Sigmoid colon (tissue), 7 donors: Measurements from ENCODE around the gene TMEM207. TPM values are rescaled to one million over a fixed set of nuclear protein-coding genes. Genes with fewer than 3 reads are reported as not detected.

ENCODE experiments used
- DNase-seq: peaks from one replicate; pipeline ENCODE4 v3.0.0-alpha.2; 2019
- H3K27ac ChIP-seq, 4 donors: fragments of 200-600 bp; sonication (generic); one replicate each; pipeline ENCODE4 v1.5.1; 2016 to 2019; ENCODE audit warnings: mild to moderate bottlenecking in 1 of 4
- H3K27me3 ChIP-seq, 3 donors: fragments of 200-600 bp; sonication (generic); one replicate each; pipeline ENCODE4 v1.5.1; 2019; ENCODE audit warnings: mild to moderate bottlenecking in 1 of 3
- H3K36me3 ChIP-seq, 4 donors: fragments of 200-600 bp; sonication (generic); one replicate each; pipeline ENCODE4 v1.5.1; 2016 to 2019
- H3K4me1 ChIP-seq, 4 donors: fragments of 200-600 bp; sonication (generic); one replicate each; pipeline ENCODE4 v1.5.1; 2017 to 2019
- H3K4me3 ChIP-seq, 4 donors: fragments of 200-600 bp; sonication (generic); one replicate each; pipeline ENCODE4 v1.5.1; 2017 to 2019; ENCODE audit warnings: mild to moderate bottlenecking in 2 of 4, moderate library complexity in 1 of 4
- H3K9me3 ChIP-seq, 4 donors: fragments of 200-600 bp in 3 of 4; sonication (generic) in 3 of 4; one replicate each; pipeline versions ENCODE4 v1.5.1 to v1.6.1; 2013 to 2019
- CTCF ChIP-seq, 4 experiments: fragments of 450-650 bp in 3 of 4; fragments of 200-600 bp in 1 of 4; IDR thresholded peaks; one replicate each; pipeline ENCODE4 v1.5.1; 2016 to 2019; ENCODE audit warnings: antibody characterized with exemption in 4 of 4, mild to moderate bottlenecking in 3 of 4, moderate library complexity in 2 of 4
- EP300 ChIP-seq, 4 donors: sonication (generic); formaldehyde crosslinking; IDR thresholded peaks; one replicate each; pipeline ENCODE4 v1.6.1; 2017; ENCODE audit warnings: antibody characterized with exemption in 4 of 4
- POLR2A ChIP-seq, 2 donors: fragments of 450-650 bp; IDR thresholded peaks; one replicate each; pipeline ENCODE4 v1.6.1; 2016; ENCODE audit warnings: antibody characterized with exemption in 2 of 2, mild to moderate bottlenecking in 2 of 2, moderate library complexity in 2 of 2
- POLR2AphosphoS5 ChIP-seq, 4 donors: sonication (generic); formaldehyde crosslinking; IDR thresholded peaks; one replicate each; pipeline ENCODE4 v1.6.1; 2017; ENCODE audit warnings: antibody characterized with exemption in 4 of 4
- WGBS, 2 donors: extraction: QIAGEN DNeasy Blood & Tissue Kit; methylation state at CpG; one replicate each; pipeline ENCODE4 v1.1.7; 2013; 5-methylcytosine and 5-hydroxymethylcytosine counted together
- intact Hi-C: fragments of 100-400 bp; cut with DNase I; formaldehyde crosslinking; loops from one replicate; pipeline ENCODE4 v1.15.1; 2023
- polyA plus RNA-seq, 3 donors: library from polyadenylated mRNA; stranded (reverse); fragments of 200-250 nt; gene quantifications; one replicate each; pipeline ENCODE4 v1.2.3, GENCODE V29; 2013
- total RNA-seq, 4 donors: library from RNA; depleted of rRNA; stranded (reverse); fragments of >200 nt; gene quantifications; one replicate each; pipeline ENCODE4 v1.1.0, GENCODE V29; 2016
- donor health status: healthy with polysubstance abuse.
- donor health status: Bipolar disorder and iron deficiency.
- donor health status: healthy.

TMEM207 gene
- total and polyA plus RNA-seq, 7 donors: not detected

GRCh38 chr3:190424478-190425439, 24.9 kb downstream of the TMEM207 start:
- no peak for DNase-seq
- intact Hi-C loops: loop anchor here (5.0 to 10.0 kb wide), 2 partner anchors 97 to 200 kb away; no protein-coding TSS in a partner anchor
- Histone ChIP-seq H3K27ac (no peak overlapping the region), H3K4me1 (peaks cover 0 to 3% (median 0%) of the 10 kb centered on the region in 4 donors), H3K36me3 (no peaks in the 10 kb centered on the region), H3K9me3 (no peaks in the 10 kb centered on the region), H3K4me3 (no peak overlapping the region), H3K27me3 (no peaks in the 10 kb centered on the region)
- WGBS, 2 donors: 16 to 34% methylated on average over 16 of the region's 16 CpGs
- TF ChIP-seq POLR2AphosphoS5 (IDR thresholded peaks at IDR 0.05): no peak
- TF ChIP-seq CTCF (IDR thresholded peaks at IDR 0.05): peak in 1 of 4 experiments; percentile 52
- TF ChIP-seq POLR2A (IDR thresholded peaks at IDR 0.05): no peak
- no peak for TF ChIP-seq EP300 (IDR thresholded peaks at IDR 0.05)

DNA sequence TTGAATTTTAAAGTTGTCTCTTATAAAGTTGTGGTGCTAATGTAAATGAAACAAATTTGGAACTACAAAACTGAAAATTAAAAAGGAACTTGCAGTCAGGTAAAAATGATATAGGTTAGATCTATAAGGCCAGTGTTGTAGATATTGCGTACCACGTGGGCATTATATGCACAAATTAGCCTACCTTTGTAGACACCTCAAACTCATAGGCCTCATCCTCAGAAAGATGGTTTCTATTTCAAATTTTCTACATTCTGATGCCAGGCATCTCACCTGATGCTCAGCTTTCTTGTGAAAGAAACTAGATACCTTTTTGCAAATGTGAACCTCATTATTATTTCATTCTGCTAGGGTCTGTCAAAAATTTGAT, 25.6 kb downstream of the TMEM207 start:
- Histone ChIP-seq H3K9me3 (no peaks in the 10 kb centered on the region), H3K27ac (no peak overlapping the region), H3K36me3 (no peaks in the 10 kb centered on the region), H3K4me1 (peaks cover 0 to 3% (median 0%) of the 10 kb centered on the region in 4 donors), H3K27me3 (no peaks in the 10 kb centered on the region), H3K4me3 (no peak overlapping the region)
- intact Hi-C loops: loop anchor here (5.0 to 10.0 kb wide), 2 partner anchors 97 to 199 kb away; no protein-coding TSS in a partner anchor
- WGBS, 2 donors: 51 to 61% methylated on average over 2 of the region's 2 CpGs
- no peak for DNase-seq
- TF ChIP-seq POLR2AphosphoS5 (IDR thresholded peaks at IDR 0.05) (no peak), POLR2A (IDR thresholded peaks at IDR 0.05) (no peak), EP300 (IDR thresholded peaks at IDR 0.05) (no peak), CTCF (IDR thresholded peaks at IDR 0.05) (no peak)

GRCh38 chr3:190414297-190414696, 35.4 kb downstream of the TMEM207 start:
- no peak for DNase-seq
- Histone ChIP-seq H3K4me3 (no peak overlapping the region), H3K27me3 (no peaks in the 10 kb centered on the region), H3K27ac (no peak overlapping the region), H3K36me3 (no peaks in the 10 kb centered on the region), H3K4me1 (no peaks in the 10 kb centered on the region), H3K9me3 (no peaks in the 10 kb centered on the region)
- TF ChIP-seq EP300 (IDR thresholded peaks at IDR 0.05) (no peak), CTCF (IDR thresholded peaks at IDR 0.05) (no peak), POLR2AphosphoS5 (IDR thresholded peaks at IDR 0.05) (no peak), POLR2A (IDR thresholded peaks at IDR 0.05) (no peak)
- WGBS, 2 donors: 88 to 90% methylated on average over 3 of the region's 3 CpGs
- intact Hi-C loops: no loop called here

DNA sequence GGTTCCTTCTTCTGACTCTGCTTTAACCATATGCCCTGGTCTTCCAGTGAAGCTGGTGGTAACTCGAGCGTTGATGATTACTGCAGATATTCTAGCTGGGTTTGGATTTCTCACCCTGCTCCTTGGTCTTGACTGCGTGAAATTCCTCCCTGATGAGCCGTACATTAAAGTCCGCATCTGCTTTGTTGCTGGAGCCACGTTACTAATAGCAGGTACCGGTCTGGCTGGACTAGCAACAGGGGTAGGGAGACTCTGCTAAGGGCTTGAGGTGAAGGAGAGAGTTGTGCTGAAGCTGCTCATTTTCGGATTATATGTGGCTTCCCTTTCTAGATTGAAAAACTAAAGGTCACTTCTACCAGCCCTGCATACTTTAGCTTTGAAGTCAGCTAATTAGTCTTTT, 45.0 kb downstream of the TMEM207 start:
- WGBS, 2 donors: 92 to 93% methylated on average over 8 of the region's 8 CpGs
- H3K27ac ChIP-seq: no peak overlapping the region
- H3K27me3 ChIP-seq: no peaks in the 10 kb centered on the region

More for the DNA sequence above, 45.0 kb downstream of the TMEM207 start:
- no peak for DNase-seq
- Histone ChIP-seq H3K9me3 (no peaks in the 10 kb centered on the region), H3K4me1 (no peaks in the 10 kb centered on the region), H3K36me3 (no peaks in the 10 kb centered on the region), H3K4me3 (no peak overlapping the region)
- TF ChIP-seq EP300 (IDR thresholded peaks at IDR 0.05) (no peak), POLR2AphosphoS5 (IDR thresholded peaks at IDR 0.05) (no peak), CTCF (IDR thresholded peaks at IDR 0.05) (no peak), POLR2A (IDR thresholded peaks at IDR 0.05) (no peak)
- intact Hi-C loops: no loop called here
